ENCODE data around the gene PDE4D.

PDE4D gene

GRCh38 chr5:59542306-59542705, 351.2 kb downstream of the PDE4D start:
- DNase-seq, result no peak

GRCh38 chr5:59540366-59540765, 353.2 kb downstream of the PDE4D start:
- peak; percentile 80 for DNase-seq

- DNase-seq, result no peak
Observed at GRCh38 chr5:59538750-59539121, 354.8 kb downstream of the PDE4D start.

GRCh38 chr5:59537961-59538749, 355.4 kb downstream of the PDE4D start:
- DNase-seq, result no peak

- DNase-seq, result no peak
Observed at GRCh38 chr5:59536875-59537274, 356.7 kb downstream of the PDE4D start.

- DNase-seq, result no peak
Observed at GRCh38 chr5:59535561-59535960, 358.0 kb downstream of the PDE4D start.

- no peak for DNase-seq
Observed at GRCh38 chr5:59533730-59534108, 359.8 kb downstream of the PDE4D start.

GRCh38 chr5:59532979-59533729, 360.4 kb downstream of the PDE4D start:
- no peak for DNase-seq

GRCh38 chr5:59529239-59529638, 364.3 kb downstream of the PDE4D start:
- no peak for DNase-seq

GRCh38 chr5:59528202-59528862, 365.2 kb downstream of the PDE4D start:
- DNase-seq, result no peak

- no peak for DNase-seq
Observed at GRCh38 chr5:59525957-59526356, 367.6 kb downstream of the PDE4D start.

- DNase-seq, result no peak
Observed at GRCh38 chr5:59525311-59525710, 368.2 kb downstream of the PDE4D start.

- DNase-seq, result no peak
Observed at GRCh38 chr5:59522201-59522831, 371.2 kb downstream of the PDE4D start.

- DNase-seq, result no peak
Observed at GRCh38 chr5:59521476-59521875, 372.1 kb downstream of the PDE4D start.

- no peak for DNase-seq
Observed at GRCh38 chr5:59519338-59519737, 374.2 kb downstream of the PDE4D start.

- DNase-seq, result no peak
Observed at GRCh38 chr5:59517926-59518585, 375.5 kb downstream of the PDE4D start.

- DNase-seq, result no peak
Observed at GRCh38 chr5:59516161-59516560, 377.4 kb downstream of the PDE4D start.

- no peak for DNase-seq
Observed at GRCh38 chr5:59506285-59506877, 387.1 kb downstream of the PDE4D start.

- DNase-seq, result no peak
Observed at GRCh38 chr5:59504043-59504442, 389.5 kb downstream of the PDE4D start.

- DNase-seq, result no peak
Observed at GRCh38 chr5:59503220-59503619, 390.3 kb downstream of the PDE4D start.

GRCh38 chr5:59501316-59501715, 392.2 kb downstream of the PDE4D start:
- no peak for DNase-seq

- DNase-seq, result no peak
Observed at GRCh38 chr5:59500014-59500413, 393.5 kb downstream of the PDE4D start.

Data from NCI-H2081 treated with DMSO at 0.1 percent for 48 hours (cell line).